ENCODE results near the gene PKD2L2.
"Not testable (repeated sequence)": the region's sequence is repeated elsewhere in the genome, so short reads cannot be mapped to it uniquely, and the experiment has no call there.

PKD2L2 gene
- 0.11 to 1.5 (median 0.11) reads per million in 3 experiments for total RNA-seq

DNA sequence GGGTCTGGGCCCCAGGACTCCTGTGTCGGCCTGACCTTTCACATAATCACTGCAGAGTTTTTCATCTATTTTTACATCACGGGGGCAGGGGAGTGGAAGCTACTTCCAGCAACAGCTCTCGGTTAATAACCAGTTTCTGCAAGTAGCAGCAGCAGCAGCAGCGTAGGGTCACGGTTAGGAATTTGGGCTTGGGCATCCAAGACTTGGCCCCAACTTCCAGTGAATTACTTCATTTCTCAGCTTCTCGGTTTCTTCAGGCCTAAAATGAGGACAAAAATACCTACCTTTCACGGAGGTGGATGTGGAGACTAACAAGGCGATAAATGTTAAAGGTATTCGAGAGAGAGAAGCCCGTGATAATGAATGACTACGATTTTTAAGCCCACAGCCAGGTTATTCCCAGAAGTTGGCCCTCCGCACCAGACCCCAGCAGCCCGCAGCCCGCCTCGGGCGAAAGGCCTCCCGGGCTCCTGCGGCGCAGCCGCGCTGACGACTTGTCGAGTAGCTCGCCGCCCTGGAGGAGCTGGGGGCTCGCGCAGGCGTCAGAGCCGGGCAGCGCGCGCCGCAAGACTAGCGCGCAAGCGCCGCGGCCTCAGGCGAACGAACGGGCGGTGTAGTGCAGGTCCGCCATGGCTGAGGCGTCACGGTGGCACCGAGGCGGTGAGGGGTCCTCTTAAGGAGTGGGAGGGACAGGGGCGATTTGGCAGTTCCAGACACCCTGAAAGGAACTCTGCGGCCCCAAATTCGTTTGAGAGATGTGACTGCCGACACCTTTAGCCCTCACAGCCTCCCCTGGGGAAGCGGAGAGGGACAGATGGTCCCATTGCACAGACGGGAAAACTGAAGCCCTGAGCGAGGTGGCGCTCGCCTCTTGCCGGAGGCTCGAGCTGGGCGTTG, at the start of gene PKD2L2:
Gene PKD2L2 (plus strand): TSS at position 595 of the 897 bp plus-strand sequence. CDS start 35 bp downstream, at position 630.
- DNase-seq = peak; percentile 77

GRCh38 chr5:137842296-137842695, 47.0 kb upstream of the PKD2L2 start:
- no peak for DNase-seq

GRCh38 chr5:137843676-137844299, 45.5 kb upstream of the PKD2L2 start:
- DNase-seq = no peak

- DNase-seq = no peak
Observed at GRCh38 chr5:137845472-137845871, 43.8 kb upstream of the PKD2L2 start.

GRCh38 chr5:137847687-137848086, 41.6 kb upstream of the PKD2L2 start:
- DNase-seq = no peak

DNA sequence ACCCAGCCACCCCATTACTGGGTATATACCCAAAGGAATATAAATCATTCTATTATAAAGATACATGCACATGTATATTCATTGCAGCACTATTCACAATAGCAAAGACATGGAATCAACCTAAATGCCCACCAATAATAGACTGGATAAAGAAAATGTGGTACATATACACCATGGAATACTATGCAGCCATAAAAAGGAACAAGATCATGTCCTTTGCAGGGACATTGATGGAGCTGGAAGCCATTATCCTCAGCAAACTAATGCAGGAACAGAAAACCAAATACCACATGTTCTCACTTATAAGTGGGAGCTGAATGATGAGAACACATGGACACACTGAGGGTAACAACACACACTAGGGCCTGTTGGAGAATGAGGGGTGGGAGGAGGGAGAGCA, 36.1 kb upstream of the PKD2L2 start:
- DNase-seq = not testable (repeated sequence)

DNA sequence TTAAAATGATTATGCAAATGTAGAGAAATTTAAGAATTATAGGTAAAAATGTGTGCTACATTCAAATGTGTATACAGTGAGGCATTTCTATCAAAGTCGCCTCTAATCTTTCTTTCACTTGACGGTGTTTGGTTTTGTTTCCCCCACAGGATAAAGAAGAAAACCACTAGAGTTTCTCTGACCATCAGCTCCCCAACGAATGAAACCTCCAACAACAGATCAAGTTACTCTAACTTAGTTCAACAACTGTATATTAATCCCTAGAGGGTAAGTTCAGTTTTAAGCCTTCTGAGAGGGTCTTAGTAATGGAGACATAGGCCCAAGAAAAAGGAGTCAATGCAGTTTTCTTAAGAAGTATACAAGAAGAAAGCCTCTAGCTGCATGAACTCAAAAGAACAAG, 33.1 kb upstream of the PKD2L2 start:
- no peak for DNase-seq

DNA sequence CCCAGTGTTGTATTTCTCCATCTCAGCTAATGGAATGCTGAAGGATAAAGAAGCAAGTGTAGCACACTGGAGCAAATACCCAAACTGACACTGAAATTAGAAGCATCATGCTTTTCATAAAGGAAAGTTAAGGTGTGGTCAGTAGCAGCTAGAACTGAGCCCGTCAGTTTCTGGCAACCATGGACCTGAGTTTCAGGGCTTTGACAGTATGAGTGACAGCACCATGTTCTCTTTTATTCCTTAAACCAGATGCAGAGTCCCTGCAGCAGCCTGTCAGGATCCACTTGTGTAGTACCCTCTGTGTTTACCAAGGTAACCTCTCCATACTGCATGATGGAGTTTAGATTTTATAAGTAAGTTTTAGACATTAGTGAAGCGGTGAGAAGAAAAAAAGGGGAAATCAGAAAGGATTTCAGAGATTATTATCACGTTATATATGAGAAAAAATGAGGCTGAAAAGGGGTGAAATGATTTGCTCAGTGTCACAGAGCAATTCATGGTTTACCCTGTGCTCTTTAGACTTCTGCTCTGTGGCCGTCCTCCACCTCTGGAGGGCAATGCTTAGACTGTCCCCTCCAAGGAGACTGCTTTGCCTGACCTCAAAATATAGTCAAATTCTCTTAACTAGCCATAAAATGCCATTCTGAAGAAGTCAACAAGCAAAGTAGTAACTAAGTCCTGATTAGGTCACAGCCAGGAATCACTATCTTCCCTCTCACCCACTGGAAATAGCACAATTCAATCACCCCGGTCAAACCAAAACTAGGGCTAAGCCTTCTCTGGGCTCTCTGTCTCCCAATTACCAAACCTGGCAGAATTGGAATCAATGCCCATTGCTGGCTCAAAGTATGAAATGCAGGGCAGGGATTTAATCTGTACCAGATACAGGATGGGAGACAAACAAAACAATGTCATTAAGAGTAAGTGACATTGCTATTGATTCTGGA, 32.1 kb upstream of the PKD2L2 start:
- DNase-seq = no peak

DNA sequence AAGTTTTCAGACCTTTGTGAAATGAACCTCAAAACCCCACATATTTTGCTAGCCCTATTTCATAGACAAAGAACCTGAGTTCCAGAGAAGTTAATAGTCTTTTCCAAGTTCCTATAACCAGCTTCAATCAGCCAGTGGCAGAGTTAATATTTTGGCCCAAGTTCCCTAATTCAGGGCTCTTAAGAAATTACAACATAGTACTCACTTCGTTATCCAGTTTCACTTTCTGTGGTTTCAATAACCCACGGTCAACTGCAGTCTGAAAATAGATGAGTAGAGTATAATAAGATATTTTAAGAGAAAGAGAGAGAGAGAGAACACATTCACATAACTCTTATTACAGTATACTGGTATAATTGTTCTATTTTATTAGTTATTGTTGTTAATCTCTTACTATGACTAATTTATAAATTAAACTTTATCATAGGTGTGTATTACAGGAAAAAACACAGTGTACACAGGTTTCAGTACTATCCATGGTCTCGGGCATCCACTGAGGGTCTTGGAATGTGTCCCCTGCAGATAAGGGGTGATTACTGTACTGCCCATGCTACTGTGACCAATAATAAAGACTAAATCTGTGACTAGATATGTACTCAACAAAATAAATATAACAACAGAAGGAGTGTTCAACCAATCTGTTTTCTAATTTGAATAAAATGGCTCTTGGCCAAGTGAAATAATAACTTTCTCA, 30.9 kb upstream of the PKD2L2 start:
- no peak for DNase-seq

DNA sequence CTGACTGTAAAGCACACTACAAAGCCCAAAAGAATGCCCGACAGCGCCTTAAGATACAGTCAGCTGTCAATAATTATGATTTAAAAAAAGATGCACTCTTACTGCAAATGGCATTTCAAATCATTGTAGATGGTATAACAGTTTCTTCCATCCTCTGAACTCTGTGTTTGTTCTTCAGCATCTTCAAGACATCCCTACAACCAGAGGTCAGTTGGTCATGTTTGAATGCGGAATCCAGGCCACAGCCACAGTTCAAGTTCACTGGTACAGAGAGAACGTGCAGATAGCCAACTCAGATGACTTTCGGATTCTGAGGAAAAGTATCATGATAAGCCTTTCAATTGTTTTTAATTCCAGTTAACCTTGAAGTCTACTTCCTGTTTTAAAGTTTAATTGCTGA, 30.3 kb upstream of the PKD2L2 start:
- no peak for DNase-seq

DNA sequence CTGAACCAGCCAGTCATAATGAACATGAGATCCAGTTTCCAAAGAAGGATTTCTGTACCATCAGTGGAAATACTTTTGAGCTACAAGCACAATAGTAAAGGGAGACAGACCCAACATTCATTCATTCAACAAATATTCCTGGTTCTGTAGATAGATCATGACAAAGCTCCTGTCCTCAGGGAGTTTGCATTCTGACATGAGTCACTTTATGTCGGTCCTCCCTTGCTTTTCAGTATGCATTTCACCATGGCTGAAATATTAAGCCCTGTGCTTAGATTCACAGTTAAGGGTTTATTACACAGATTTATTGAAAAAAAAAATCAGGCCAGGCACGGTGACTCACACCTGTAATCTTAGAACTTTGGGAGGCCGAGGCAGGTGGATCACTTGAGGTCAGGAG, 27.0 kb upstream of the PKD2L2 start:
- DNase-seq = no peak

DNA sequence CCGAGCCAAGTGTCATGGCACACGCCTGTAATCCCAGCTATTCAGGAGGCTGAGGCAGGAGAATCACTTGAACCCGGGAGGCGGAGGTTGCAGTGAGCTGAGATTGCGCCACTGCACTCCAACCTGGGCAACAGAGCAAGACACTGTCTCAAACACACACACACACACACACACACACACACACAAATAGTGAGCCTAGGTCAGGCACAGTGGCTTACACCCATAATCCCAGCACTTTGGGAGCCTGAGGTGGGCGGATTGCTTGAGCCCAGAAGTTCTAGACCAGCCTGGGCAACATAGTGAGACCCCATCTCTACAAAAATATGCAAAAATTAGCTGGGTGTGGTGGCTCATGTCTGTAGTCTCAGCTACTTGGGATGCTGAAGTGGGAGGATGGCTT, 25.6 kb upstream of the PKD2L2 start:
- not testable (repeated sequence) for DNase-seq

DNA sequence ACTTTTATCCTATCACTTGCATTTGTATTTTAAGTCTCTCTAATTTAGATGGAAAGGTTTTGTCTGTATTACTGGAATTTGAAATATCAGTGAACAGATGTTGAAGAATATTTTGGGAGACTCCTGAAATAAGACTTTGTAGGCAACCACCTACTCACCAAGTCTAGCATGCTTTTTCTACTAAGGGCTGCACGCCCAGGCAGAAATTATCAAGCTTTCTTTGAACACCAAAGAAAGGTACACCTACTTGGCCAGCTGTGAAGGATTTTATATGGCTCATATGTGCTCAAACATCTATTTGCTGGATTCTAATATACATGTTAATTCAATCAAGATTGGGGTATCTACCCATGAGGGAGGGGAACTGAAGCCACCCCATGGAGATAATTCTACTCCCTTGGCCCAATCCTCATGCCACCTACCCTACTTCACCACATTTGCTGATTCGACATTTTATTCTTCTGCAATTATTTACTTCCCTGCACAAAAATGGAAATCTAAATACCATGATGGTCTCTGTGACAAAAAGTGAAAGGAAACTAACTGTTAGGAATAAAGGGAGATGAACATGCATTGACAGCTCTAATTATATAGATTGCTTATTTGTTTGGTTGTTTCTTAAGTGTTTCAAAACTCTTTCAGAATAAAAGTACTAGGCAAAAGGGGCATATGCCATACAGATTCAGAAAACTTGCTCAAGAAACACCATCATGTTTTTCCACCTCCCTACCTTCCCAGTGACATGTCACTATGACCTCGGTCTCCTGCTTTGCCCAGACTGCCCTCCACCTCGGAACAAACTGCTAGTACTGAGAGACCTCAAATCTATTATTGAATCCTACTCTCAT, 22.5 kb upstream of the PKD2L2 start:
- no peak for DNase-seq

DNA sequence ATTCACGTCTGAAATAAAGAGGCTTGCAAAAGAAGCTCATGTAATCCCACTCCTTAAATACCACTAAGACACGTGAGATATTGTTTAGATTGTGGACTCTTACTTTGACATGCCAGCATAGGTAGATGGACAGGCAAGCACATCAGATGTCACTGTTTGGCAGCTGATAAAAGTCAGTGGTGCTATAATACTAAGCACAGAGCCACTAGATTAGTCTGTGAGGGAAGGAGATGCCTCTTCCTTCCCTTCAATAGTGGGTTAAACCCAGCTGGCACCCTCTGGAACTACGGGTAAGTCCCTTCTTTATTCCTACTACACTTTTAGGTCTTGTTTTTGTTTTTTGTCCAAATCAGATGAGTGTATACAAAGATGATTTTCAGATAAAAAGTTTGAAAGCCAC, 21.6 kb upstream of the PKD2L2 start, which contains the start of gene MYOT:
Gene MYOT (plus strand): TSS at position 197 of the 400 bp plus-strand sequence. CDS start 2,792 bp downstream, outside the sequence.
- DNase-seq = no peak

DNA sequence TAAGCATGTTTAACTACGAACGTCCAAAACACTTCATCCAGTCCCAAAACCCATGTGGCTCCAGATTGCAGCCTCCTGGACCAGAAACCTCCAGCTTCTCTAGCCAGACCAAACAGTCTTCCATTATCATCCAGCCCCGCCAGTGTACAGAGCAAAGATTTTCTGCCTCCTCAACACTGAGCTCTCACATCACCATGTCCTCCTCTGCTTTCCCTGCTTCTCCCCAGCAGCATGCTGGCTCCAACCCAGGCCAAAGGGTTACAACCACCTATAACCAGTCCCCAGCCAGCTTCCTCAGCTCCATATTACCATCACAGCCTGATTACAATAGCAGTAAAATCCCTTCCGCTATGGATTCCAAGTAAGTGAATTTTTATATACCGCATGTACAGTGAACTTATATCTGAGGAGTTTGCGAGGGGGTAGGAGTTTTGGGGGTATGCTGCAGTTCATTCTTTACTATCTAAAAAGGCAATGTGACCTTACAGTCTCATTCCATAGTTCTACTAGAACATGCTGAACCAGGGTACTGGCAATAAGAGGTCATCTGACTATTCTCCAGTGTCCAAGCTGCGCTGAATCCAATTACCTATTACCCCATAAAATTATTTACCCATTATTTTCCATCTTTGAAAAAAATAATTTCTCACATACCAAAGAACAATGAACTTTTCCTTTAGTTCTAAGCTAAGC, 18.5 kb upstream of the PKD2L2 start:
- no peak for DNase-seq

GRCh38 chr5:137871571-137871970, 17.7 kb upstream of the PKD2L2 start:
- DNase-seq = no peak

DNA sequence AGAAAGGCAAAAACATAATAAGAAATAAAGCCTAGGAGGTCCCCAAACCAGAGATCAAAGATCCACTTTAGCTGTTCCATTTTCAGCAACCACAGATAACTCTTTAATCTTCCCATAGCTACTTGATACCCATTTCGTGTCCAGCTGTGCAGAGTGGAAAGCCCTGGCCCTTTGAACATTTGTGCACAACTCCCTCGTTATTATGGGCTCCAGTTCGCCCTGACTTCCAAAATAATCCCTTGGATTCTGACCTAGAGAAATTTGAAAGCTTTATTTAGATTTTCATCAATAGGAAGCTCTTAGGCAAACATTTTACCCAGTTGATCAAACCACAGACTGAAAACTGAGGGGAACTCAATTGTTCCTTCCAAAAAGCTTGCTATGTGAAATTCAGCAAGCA, 16.8 kb upstream of the PKD2L2 start:
- no peak for DNase-seq

GRCh38 chr5:137876101-137876500, 13.2 kb upstream of the PKD2L2 start:
- DNase-seq = no peak

- no peak for DNase-seq
Observed at GRCh38 chr5:137880313-137880712, 8.9 kb upstream of the PKD2L2 start.

GRCh38 chr5:137887831-137888230, 1.4 kb upstream of the PKD2L2 start:
- DNase-seq = no peak

DNA sequence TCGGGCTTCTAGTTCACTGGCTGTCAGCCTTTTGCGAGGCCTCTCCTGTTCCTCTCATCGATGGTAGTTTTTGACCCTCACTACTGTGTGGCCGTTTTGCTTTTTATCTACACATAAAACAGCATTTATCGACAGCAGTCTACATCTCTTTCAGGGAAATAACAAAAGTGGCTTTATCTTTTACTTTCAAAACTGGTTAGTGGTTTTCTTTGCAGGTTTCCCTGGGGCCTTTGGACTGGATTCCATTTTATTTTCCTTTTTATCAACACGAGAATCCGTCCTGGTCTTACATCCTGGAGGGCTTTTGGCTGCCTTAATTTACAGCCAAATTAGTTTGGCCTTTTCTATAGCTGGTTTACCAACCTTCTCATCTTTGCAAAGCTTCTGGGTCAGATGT, 793 bp upstream of the PKD2L2 start:
- DNase-seq = no peak
